ENCODE measurements around the gene PVALB.

PVALB gene

GRCh38 chr22:36768141-36768540 is 48.7 kb downstream of the PVALB start:
- in situ Hi-C loops (cut with HindIII; ENCODE audit: low sequenced_read_pairs): no loop called here
- no peak for DNase-seq (ENCODE audit: low read depth, low spot score)
- no peak for TF ChIP-seq CTCF (IDR thresholded peaks at IDR 0.05; ENCODE audit: low read depth, low read length)
- no peak overlapping the region for H3K4me3 ChIP-seq (ENCODE audit: low read depth, low read length)

- in situ Hi-C loops (cut with HindIII; ENCODE audit: low sequenced_read_pairs): no loop called here
- no peak for DNase-seq (ENCODE audit: low read depth, low spot score)
- no peak overlapping the region for H3K4me3 ChIP-seq (ENCODE audit: low read depth, low read length)
- TF ChIP-seq CTCF (IDR thresholded peaks at IDR 0.05; ENCODE audit: low read depth, low read length): no peak
Measured at GRCh38 chr22:36767035-36767775, 49.6 kb downstream of the PVALB start.

- peak; percentile 12 for DNase-seq (ENCODE audit: low read depth, low spot score)
- H3K4me3 ChIP-seq (ENCODE audit: low read depth, low read length): no peak overlapping the region
- TF ChIP-seq CTCF (IDR thresholded peaks at IDR 0.05; ENCODE audit: low read depth, low read length): no peak
- in situ Hi-C loops (cut with HindIII; ENCODE audit: low sequenced_read_pairs): no loop called here
Measured at GRCh38 chr22:36765943-36766450, 50.8 kb downstream of the PVALB start.

- in situ Hi-C loops (cut with HindIII; ENCODE audit: low sequenced_read_pairs): no loop called here
- DNase-seq (ENCODE audit: low read depth, low spot score): no peak
- TF ChIP-seq CTCF (IDR thresholded peaks at IDR 0.05; ENCODE audit: low read depth, low read length): no peak
- H3K4me3 ChIP-seq (ENCODE audit: low read depth, low read length): no peak overlapping the region
Measured at GRCh38 chr22:36765131-36765942, 51.5 kb downstream of the PVALB start.

- no peak for DNase-seq (ENCODE audit: low read depth, low spot score)
- in situ Hi-C loops (cut with HindIII; ENCODE audit: low sequenced_read_pairs): no loop called here
- TF ChIP-seq CTCF (IDR thresholded peaks at IDR 0.05; ENCODE audit: low read depth, low read length): no peak
- H3K4me3 ChIP-seq (ENCODE audit: low read depth, low read length): no peak overlapping the region
Measured at GRCh38 chr22:36764641-36765040, 52.2 kb downstream of the PVALB start.

- no peak overlapping the region for H3K4me3 ChIP-seq (ENCODE audit: low read depth, low read length)
- TF ChIP-seq CTCF (IDR thresholded peaks at IDR 0.05; ENCODE audit: low read depth, low read length): no peak
- in situ Hi-C loops (cut with HindIII; ENCODE audit: low sequenced_read_pairs): no loop called here
- DNase-seq (ENCODE audit: low read depth, low spot score): no peak
Measured at GRCh38 chr22:36764060-36764459, 52.8 kb downstream of the PVALB start.
